ENCODE data around the gene PRSS57. TPM values are rescaled to one million over a fixed set of nuclear protein-coding genes. Genes with fewer than 3 reads are reported as not detected.

The PRSS57 gene
- total and polyA plus RNA-seq, 2 of the 13 experiments (the other 11 are each of a cell fraction or from before 2014, with no cell fraction given): 0.12 TPM; not detected in 1

DNA sequence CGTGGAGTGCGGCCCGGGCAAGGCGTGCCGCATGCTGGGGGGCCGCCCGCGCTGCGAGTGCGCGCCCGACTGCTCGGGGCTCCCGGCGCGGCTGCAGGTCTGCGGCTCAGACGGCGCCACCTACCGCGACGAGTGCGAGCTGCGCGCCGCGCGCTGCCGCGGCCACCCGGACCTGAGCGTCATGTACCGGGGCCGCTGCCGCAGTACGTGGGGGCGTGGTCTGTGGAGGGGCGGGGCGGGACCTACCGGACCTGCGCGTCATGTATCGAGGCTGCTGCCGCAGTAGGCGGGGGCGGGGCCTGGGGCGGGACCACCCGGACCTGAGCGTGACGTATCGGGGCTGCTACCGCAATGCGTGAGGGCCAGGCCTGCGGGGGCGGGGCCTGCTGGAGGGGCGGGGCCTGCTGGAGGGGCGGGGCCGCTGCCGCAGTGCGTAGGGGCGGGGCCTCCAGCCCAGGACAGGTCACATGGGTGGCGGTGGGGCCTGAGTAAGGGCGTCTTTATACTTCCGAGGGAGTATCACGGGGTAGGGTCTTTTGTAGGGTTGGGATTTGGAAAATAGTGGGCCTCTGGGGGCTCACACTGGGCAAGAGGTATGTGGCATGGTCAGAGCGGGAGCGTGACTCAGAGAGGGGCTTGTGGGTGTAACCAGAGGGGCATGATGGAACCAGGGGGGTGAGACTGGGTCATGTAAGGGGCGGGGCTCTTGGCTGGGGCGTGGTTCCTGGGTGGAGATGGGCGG is 14.8 kb downstream of the PRSS57 start (continued):
- TF ChIP-seq RAD21 (CRISPR knock-in tag; IDR thresholded peaks at IDR 0.05): peak; percentile 88
- TF ChIP-seq BORCS8-MEF2B (CRISPR knock-in tag; IDR thresholded peaks at IDR 0.05): 0 out of 2 replicates have a peak, but pooled peaks have one; percentile 18
- peak; percentile 54; the same call in 1 of the 2 replicates for TF ChIP-seq KDM2A (CRISPR knock-in tag; IDR thresholded peaks at IDR 0.05; ENCODE audit: borderline replicate concordance, low read depth)
- TF ChIP-seq, protein P1, sequence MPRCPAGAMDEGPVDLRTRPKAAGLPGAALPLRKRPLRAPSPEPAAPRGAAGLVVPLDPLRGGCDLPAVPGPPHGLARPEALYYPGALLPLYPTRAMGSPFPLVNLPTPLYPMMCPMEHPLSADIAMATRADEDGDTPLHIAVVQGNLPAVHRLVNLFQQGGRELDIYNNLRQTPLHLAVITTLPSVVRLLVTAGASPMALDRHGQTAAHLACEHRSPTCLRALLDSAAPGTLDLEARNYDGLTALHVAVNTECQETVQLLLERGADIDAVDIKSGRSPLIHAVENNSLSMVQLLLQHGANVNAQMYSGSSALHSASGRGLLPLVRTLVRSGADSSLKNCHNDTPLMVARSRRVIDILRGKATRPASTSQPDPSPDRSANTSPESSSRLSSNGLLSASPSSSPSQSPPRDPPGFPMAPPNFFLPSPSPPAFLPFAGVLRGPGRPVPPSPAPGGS (CRISPR knock-in tag; IDR thresholded peaks at IDR 0.05): peak; percentile 72
- TF ChIP-seq ZNF850 (CRISPR knock-in tag; conservative IDR thresholded peaks at IDR 0.05): no peak
- peak; percentile 84 for TF ChIP-seq ZFY (CRISPR knock-in tag; IDR thresholded peaks at IDR 0.05)
- TF ChIP-seq ZSCAN12 (CRISPR knock-in tag; IDR thresholded peaks at IDR 0.05): no peak
- TF ChIP-seq RFXAP (CRISPR knock-in tag; IDR thresholded peaks at IDR 0.05; ENCODE audit: borderline replicate concordance): no peak
- peak; percentile 26; the same call in 1 of the 2 replicates for TF ChIP-seq ZSCAN25 (CRISPR knock-in tag; IDR thresholded peaks at IDR 0.05)
- TF ChIP-seq ZEB1 (IDR thresholded peaks at IDR 0.05; ENCODE audit: insufficient replicate concordance, low read depth): no peak
- TF ChIP-seq ZNF205 (CRISPR knock-in tag; IDR thresholded peaks at IDR 0.05): peak; percentile 70; the same call in 1 of the 2 replicates
- TF ChIP-seq, protein P2, sequence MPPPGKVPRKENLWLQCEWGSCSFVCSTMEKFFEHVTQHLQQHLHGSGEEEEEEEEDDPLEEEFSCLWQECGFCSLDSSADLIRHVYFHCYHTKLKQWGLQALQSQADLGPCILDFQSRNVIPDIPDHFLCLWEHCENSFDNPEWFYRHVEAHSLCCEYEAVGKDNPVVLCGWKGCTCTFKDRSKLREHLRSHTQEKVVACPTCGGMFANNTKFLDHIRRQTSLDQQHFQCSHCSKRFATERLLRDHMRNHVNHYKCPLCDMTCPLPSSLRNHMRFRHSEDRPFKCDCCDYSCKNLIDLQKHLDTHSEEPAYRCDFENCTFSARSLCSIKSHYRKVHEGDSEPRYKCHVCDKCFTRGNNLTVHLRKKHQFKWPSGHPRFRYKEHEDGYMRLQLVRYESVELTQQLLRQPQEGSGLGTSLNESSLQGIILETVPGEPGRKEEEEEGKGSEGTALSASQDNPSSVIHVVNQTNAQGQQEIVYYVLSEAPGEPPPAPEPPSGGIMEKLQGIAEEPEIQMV (CRISPR knock-in tag; IDR thresholded peaks at IDR 0.05; ENCODE audit: low read depth): 0 out of 2 replicates have a peak, but pooled peaks have one; percentile 66
- TF ChIP-seq ZZZ3 (CRISPR knock-in tag; IDR thresholded peaks at IDR 0.05; ENCODE audit: borderline replicate concordance): no peak
- TF ChIP-seq, protein P3, sequence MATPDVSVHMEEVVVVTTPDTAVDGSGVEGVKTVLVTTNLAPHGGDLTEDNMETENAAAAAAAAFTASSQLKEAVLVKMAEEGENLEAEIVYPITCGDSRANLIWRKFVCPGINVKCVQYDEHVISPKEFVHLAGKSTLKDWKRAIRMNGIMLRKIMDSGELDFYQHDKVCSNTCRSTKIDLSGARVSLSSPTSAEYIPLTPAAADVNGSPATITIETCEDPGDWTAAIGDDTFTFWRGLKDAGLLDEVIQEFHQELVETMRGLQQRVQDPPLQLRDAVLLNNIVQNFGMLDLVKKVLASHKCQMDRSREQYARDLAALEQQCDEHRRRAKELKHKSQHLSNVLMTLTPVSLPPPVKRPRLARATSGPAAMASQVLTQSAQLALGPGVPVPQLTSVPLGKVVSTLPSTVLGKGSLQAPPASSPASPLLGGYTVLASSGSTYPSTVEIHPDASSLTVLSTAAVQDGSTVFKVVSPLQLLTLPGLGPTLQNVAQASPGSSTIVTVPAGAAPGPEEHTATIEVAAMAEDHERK (CRISPR knock-in tag; IDR thresholded peaks at IDR 0.05; ENCODE audit: low read depth): peak; percentile 53
- TF ChIP-seq ZNF563 (CRISPR knock-in tag; IDR thresholded peaks at IDR 0.05): peak; percentile 89
- peak; percentile 23; the same call in 1 of the 2 replicates for TF ChIP-seq RFX5 (IDR thresholded peaks at IDR 0.05; ENCODE audit: low read depth, low read length)
- TF ChIP-seq MEIS2 (CRISPR knock-in tag; IDR thresholded peaks at IDR 0.05): peak; percentile 30; the same call in 1 of the 2 replicates
- TF ChIP-seq, protein P4, sequence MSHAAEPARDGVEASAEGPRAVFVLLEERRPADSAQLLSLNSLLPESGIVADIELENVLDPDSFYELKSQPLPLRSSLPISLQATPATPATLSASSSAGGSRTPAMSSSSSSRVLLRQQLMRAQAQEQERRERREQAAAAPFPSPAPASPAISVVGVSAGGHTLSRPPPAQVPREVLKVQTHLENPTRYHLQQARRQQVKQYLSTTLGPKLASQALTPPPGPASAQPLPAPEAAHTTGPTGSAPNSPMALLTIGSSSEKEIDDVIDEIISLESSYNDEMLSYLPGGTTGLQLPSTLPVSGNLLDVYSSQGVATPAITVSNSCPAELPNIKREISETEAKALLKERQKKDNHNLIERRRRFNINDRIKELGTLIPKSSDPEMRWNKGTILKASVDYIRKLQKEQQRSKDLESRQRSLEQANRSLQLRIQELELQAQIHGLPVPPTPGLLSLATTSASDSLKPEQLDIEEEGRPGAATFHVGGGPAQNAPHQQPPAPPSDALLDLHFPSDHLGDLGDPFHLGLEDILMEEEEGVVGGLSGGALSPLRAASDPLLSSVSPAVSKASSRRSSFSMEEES (CRISPR knock-in tag; IDR thresholded peaks at IDR 0.05): peak; percentile 5
- TF ChIP-seq HNF4A (CRISPR knock-in tag; IDR thresholded peaks at IDR 0.05): no peak
- TF ChIP-seq ZNF510 (CRISPR knock-in tag; IDR thresholded peaks at IDR 0.05; ENCODE audit: low read depth): no peak
- TF ChIP-seq JUND (CRISPR knock-in tag; IDR thresholded peaks at IDR 0.05): no peak
- peak; percentile 0; the same call in 1 of the 2 replicates for TF ChIP-seq ZSCAN21 (CRISPR knock-in tag; IDR thresholded peaks at IDR 0.05; ENCODE audit: borderline replicate concordance)
- TF ChIP-seq, protein P5, sequence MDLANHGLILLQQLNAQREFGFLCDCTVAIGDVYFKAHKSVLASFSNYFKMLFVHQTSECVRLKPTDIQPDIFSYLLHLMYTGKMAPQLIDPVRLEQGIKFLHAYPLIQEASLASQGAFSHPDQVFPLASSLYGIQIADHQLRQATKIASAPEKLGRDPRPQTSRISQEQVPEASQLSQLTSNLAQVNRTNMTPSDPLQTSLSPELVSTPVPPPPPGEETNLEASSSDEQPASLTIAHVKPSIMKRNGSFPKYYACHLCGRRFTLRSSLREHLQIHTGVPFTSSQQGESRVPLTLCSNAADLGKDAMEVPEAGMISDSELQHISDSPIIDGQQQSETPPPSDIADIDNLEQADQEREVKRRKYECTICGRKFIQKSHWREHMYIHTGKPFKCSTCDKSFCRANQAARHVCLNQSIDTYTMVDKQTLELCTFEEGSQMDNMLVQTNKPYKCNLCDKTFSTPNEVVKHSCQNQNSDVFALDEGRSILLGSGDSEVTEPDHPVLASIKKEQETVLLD (CRISPR knock-in tag; IDR thresholded peaks at IDR 0.05; ENCODE audit: low read depth): peak; percentile 88; the same call in 1 of the 2 replicates

All from HepG2 (cell line).